PC-9 (cell line): Measurements from ENCODE around the gene DYNLRB1. TPM values are rescaled to one million over a fixed set of nuclear protein-coding genes. Genes with fewer than 3 reads are reported as not detected.

Experiments used
- BruUV-seq: library from RNA; stranded (reverse); fragments of 400-500 nt; replicated peaks from 2 replicates; lab custom pipeline; 2021; lab: Mats Ljungman, UMichigan
- CTCF ChIA-PET: fragments of 300-600 bp; sonication (Branson Sonifier 250); formaldehyde crosslinking; loops from one replicate; lab custom pipeline; 2022; ENCODE audit warnings: antibody characterized with exemption; lab: Charles Lee
- POLR2A ChIA-PET: fragments of 300-600 bp; sonication (Branson Sonifier 250); formaldehyde crosslinking; loops from one replicate; lab custom pipeline; 2022; ENCODE audit warnings: antibody characterized with exemption; ENCODE audit not compliant: unreplicated experiment; lab: Charles Lee
- DNase-seq, 2 experiments: peaks; one replicate each; pipeline versions ENCODE4 v3.0.0 to v3.0.0-alpha.2; 2015 to 2022; ENCODE audit warnings: mixed read lengths in 1 of 2
- H2AFZ ChIP-seq: fragments of 200-600 bp; sonication (generic); 2 replicates; pipeline ENCODE4 v1.8.1; 2017; ENCODE audit warnings: antibody characterized with exemption
- H3F3A ChIP-seq: fragments of 200-600 bp; sonication (generic); 2 replicates; pipeline ENCODE4 v1.8.1; 2017; ENCODE audit warnings: antibody characterized with exemption, mild to moderate bottlenecking, low read depth; ENCODE audit not compliant: insufficient read depth
- H3K27ac ChIP-seq: fragments of 200-600 bp; sonication (generic); 2 replicates; pipeline ENCODE4 v1.6.1; 2016; ENCODE audit warnings: mixed run types
- H3K27me3 ChIP-seq: fragments of 200-600 bp; sonication (generic); 2 replicates; pipeline ENCODE4 v1.6.1; 2016; ENCODE audit warnings: low read depth, mixed run types; ENCODE audit not compliant: insufficient read depth
- H3K36me3 ChIP-seq: fragments of 200-600 bp; sonication (generic); 2 replicates; pipeline ENCODE4 v1.6.1; 2016; ENCODE audit warnings: low read depth, mixed run types
- H3K4me1 ChIP-seq: fragments of 200-600 bp; sonication (generic); replicated peaks from 2 replicates; pipeline ENCODE4 v1.6.1; 2016; ENCODE audit warnings: mixed run types; ENCODE audit not compliant: insufficient read depth
- H3K4me2 ChIP-seq: fragments of 200-600 bp; sonication (generic); 2 replicates; pipeline ENCODE4 v1.6.1; 2017; ENCODE audit warnings: mixed run types
- H3K4me3 ChIP-seq: fragments of 200-600 bp; sonication (generic); 2 replicates; pipeline ENCODE4 v1.6.1; 2016; ENCODE audit warnings: mixed run types
- H3K79me2 ChIP-seq: fragments of 200-600 bp; sonication (generic); 2 replicates; pipeline ENCODE4 v1.6.1; 2017; ENCODE audit warnings: low read depth, mixed run types
- H3K9me2 ChIP-seq: fragments of 200-600 bp; sonication (generic); 2 replicates; pipeline ENCODE4 v1.8.1; 2017; ENCODE audit warnings: mild to moderate bottlenecking; ENCODE audit not compliant: insufficient read depth
- H3K9me3 ChIP-seq: fragments of 200-600 bp; sonication (generic); 2 replicates; pipeline ENCODE4 v1.8.1; 2016; ENCODE audit warnings: low read depth; ENCODE audit not compliant: insufficient read depth
- H4K20me1 ChIP-seq: fragments of 200-600 bp; sonication (generic); 2 replicates; pipeline ENCODE4 v1.8.1; 2017; ENCODE audit not compliant: insufficient read depth
- EZH2 ChIP-seq: fragments of 200-600 bp; sonication (generic); IDR thresholded peaks from 2 replicates; pipeline ENCODE4 v1.8.0; 2017; ENCODE audit warnings: antibody characterized with exemption, low read depth
- intact Hi-C: fragments of 100-400 bp; cut with micrococcal nuclease; formaldehyde crosslinking; loops from one replicate; pipeline ENCODE4 v1.10.0; 2022; ENCODE audit not compliant: unreplicated experiment
- total RNA-seq: library from RNA; stranded (reverse); gene quantifications from 2 replicates; pipeline ENCODE4 v1.2.3, GENCODE V29; 2021
- TF ChIP-seq, protein P1 (sequence below): fragments of 200-600 bp; sonication (generic); conservative IDR thresholded peaks from 2 replicates; pipeline ENCODE4 v1.6.1; 2017; ENCODE audit warnings: mixed run types, antibody characterized with exemption, mild to moderate bottlenecking, moderate library complexity

The DYNLRB1 gene
- total RNA-seq, 1 experiment from 2014 or later: 179 TPM

DNA sequence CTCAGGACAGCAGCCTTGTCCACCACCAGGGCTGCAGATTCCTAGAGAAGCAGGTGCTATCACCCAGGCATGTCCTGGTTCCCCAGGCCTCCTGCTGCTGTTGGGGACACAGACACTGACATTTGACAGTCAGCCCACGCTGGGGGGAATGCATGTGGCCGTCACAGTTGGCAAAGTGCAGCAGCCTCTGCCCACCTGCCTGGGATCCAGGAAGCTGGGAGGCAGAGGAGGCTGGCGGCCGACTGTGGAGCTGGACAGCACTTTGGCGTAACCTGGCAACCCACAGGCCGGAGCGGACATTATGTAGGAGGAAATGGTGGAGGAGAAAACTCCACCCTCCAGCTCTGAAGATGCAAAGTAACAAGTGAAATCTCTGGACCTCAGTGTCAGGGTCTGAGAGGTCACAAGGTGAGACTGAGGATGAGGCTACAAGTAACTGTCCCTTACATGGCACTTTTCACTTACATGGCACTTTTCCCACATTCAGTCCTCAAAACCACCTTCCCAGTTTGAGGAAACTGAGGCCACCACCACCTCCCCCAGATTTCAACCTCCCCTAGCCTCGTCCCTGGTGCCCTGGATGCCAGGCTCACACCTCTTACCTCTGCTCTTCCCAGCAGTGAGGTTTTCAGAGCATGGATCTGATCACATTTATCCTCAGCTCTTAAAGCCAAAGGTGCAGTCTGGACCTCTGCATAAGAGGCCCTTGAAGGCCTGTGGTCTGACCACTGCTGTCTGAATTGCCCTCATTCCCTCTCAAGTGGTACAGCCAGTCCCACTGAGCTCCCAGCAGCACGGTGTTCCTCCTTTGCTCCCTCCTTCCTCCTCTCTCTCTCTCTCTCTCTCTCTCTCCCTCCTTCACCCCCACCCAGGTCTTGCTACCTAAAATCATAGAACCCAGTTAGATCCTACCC is 51.0 kb downstream of the DYNLRB1 start:
- H3K4me1 ChIP-seq: no peaks in the 10 kb centered on the region
- no TSS peak for BruUV-seq
- no peak overlapping the region for H2AFZ ChIP-seq
- no peaks in the 10 kb centered on the region for H3K27me3 ChIP-seq
- no peaks in the 10 kb centered on the region for H3K9me2 ChIP-seq
- TF ChIP-seq, protein P1, sequence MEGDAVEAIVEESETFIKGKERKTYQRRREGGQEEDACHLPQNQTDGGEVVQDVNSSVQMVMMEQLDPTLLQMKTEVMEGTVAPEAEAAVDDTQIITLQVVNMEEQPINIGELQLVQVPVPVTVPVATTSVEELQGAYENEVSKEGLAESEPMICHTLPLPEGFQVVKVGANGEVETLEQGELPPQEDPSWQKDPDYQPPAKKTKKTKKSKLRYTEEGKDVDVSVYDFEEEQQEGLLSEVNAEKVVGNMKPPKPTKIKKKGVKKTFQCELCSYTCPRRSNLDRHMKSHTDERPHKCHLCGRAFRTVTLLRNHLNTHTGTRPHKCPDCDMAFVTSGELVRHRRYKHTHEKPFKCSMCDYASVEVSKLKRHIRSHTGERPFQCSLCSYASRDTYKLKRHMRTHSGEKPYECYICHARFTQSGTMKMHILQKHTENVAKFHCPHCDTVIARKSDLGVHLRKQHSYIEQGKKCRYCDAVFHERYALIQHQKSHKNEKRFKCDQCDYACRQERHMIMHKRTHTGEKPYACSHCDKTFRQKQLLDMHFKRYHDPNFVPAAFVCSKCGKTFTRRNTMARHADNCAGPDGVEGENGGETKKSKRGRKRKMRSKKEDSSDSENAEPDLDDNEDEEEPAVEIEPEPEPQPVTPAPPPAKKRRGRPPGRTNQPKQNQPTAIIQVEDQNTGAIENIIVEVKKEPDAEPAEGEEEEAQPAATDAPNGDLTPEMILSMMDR: no peak
- TF ChIP-seq EZH2: no peak
- H3K9me3 ChIP-seq: no peaks in the 10 kb centered on the region
- ChIA-PET CTCF (interaction anchor here (0.6 kb wide), 1 partner anchor 90 kb away, joined by 4 read pairs; no protein-coding TSS in a partner anchor), POLR2A (no interaction called here)
- no peak for DNase-seq
- H3K79me2 ChIP-seq: no peaks in the 10 kb centered on the region
- no peak overlapping the region for H3K4me3 ChIP-seq
- no peak overlapping the region for H3K4me2 ChIP-seq
- H4K20me1 ChIP-seq: no peaks in the 10 kb centered on the region
- no peak overlapping the region for H3K27ac ChIP-seq
- no peaks in the 10 kb centered on the region for H3K36me3 ChIP-seq
- intact Hi-C loops: no loop called here
- no peaks in the 10 kb centered on the region; the same call in 1 of the 2 replicates for H3F3A ChIP-seq

DNA sequence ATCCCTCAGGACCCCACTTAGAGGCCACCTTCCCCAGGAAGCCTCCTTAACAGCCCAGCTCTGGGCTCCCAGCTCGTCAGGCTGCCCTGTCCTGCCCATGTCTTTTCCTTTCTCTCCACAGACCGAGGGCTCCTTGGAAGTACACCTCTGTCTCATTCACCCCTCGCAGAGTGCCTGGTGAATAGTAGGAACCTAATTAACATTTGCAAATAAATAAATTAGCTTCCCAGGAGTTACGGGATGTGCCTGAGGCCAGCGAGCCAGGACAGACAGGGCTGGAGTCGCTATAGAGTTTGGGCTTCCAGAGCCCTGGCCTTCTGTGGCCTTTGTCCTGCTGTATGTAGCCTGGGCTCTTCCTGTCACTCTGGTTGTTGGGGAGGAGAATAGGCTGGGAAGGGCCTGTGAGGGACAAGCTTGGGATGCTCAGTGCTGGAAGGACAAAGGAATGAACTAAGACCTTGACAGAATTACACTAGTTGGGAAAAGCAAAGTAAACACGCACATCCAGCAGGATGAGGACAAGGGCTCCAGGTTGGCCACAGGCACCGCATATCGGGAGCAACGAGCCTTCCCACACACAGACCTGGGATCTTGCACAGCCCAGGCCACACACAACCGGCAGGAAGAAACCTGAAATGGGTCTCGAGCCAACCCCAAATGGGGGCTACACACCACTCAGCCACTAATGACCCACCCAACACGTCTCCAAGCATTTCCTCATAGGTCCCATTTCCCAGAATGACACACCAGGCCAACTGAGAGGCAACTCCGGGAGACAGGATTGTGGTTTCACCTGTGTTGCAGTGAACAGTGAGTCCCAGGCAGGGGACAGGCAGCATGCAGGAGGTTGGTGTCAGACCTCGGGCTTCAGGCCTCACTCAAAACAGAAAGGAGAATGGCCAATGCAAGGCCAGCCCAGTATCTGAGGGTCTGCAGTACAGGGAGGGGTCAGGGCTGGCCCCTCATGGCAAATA is 52.0 kb downstream of the DYNLRB1 start:
- intact Hi-C loops: no loop called here
- Histone ChIP-seq H3K9me2 (no peaks in the 10 kb centered on the region), H3K4me2 (no peak overlapping the region), H4K20me1 (no peaks in the 10 kb centered on the region), H3K4me1 (no peaks in the 10 kb centered on the region), H3K27ac (no peak overlapping the region), H3K4me3 (no peak overlapping the region), H3K27me3 (no peaks in the 10 kb centered on the region), H3K36me3 (no peaks in the 10 kb centered on the region), H2AFZ (no peak overlapping the region), H3F3A (no peaks in the 10 kb centered on the region; the same call in 1 of the 2 replicates), H3K79me2 (no peaks in the 10 kb centered on the region), H3K9me3 (no peaks in the 10 kb centered on the region)
- no peak for TF ChIP-seq EZH2
- TF ChIP-seq, protein P1: no peak
- ChIA-PET CTCF (no interaction called here), POLR2A (no interaction called here)
- DNase-seq: no peak
- BruUV-seq: no TSS peak

DNA sequence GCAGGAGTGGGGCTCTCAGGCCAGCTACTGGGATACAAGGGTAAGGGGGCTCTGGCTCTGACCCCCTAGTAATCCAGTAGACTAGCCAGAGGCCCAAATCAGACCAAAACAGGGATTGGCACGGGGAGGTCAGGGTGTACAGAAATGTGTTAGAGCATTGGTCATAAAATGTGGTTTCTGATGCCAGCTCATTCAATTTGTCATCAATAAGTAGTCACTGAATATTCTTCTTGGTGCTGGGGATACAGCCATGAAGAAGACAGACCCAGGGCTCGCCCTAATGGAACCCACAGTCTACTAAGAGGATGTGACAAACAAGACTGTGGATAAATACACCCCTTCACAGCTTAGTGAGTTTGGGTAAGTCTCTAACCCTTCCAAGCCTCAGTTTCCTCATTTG is 53.4 kb downstream of the DYNLRB1 start:
- H3F3A ChIP-seq: no peaks in the 10 kb centered on the region; the same call in 1 of the 2 replicates
- no peak overlapping the region for H3K4me3 ChIP-seq
- H4K20me1 ChIP-seq: no peaks in the 10 kb centered on the region
- POLR2A ChIA-PET: no interaction called here
- no peak overlapping the region for H3K4me2 ChIP-seq
- BruUV-seq: no TSS peak
- CTCF ChIA-PET: no interaction called here
- no peaks in the 10 kb centered on the region for H3K79me2 ChIP-seq
- H3K27ac ChIP-seq: no peak overlapping the region
- no peaks in the 10 kb centered on the region for H3K9me2 ChIP-seq
- no peak for DNase-seq
- no peaks in the 10 kb centered on the region for H3K4me1 ChIP-seq
- no peaks in the 10 kb centered on the region for H3K9me3 ChIP-seq
- H3K36me3 ChIP-seq: no peaks in the 10 kb centered on the region
- TF ChIP-seq, protein P1: no peak
- no peak for TF ChIP-seq EZH2
- H2AFZ ChIP-seq: no peak overlapping the region
- intact Hi-C loops: no loop called here
- H3K27me3 ChIP-seq: no peaks in the 10 kb centered on the region
